Left lung (tissue), 10 donors: ENCODE results near the gene POLR2E. TPM values are rescaled to one million over a fixed set of nuclear protein-coding genes. Genes with fewer than 3 reads are reported as not detected.

Experiments used
- ATAC-seq: fragments of 200-7000 bp; cut with Tn5 transposase; one replicate; pipeline ENCODE4 v1.9.1; 2020; ENCODE audit warnings: moderate library complexity
- DNase-seq, 4 donors: peaks; one replicate each; pipeline ENCODE4 v3.0.0-alpha.2; 2013 to 2020
- H3K27ac ChIP-seq, 2 donors: fragments of 200-600 bp; sonication (generic) in 1 of 2; one replicate each; pipeline versions ENCODE4 v1.5.0 to v1.8.0; 2020 to 2021
- H3K27me3 ChIP-seq, 2 donors: fragments of 200-600 bp; sonication (generic) in 1 of 2; one replicate each; pipeline versions ENCODE4 v1.5.0 to v1.8.0; 2020 to 2021
- H3K36me3 ChIP-seq, 2 donors: fragments of 200-600 bp; sonication (generic) in 1 of 2; one replicate each; pipeline versions ENCODE4 v1.5.0 to v1.8.0; 2020 to 2021
- H3K4me1 ChIP-seq, 2 donors: fragments of 200-600 bp; one replicate each; pipeline ENCODE4 v1.8.0; 2021
- H3K4me3 ChIP-seq, 2 donors: fragments of 200-600 bp; sonication (generic) in 1 of 2; one replicate each; pipeline versions ENCODE4 v1.5.0 to v1.8.0; 2020 to 2021; ENCODE audit warnings: mild to moderate bottlenecking in 1 of 2
- H3K9me3 ChIP-seq, 2 donors: fragments of 200-600 bp; sonication (generic) in 1 of 2; one replicate each; pipeline versions ENCODE4 v1.5.0 to v1.8.0; 2020 to 2021
- intact Hi-C, 2 donors: fragments of 100-400 bp; cut with DNase I; formaldehyde crosslinking; loops; one replicate each; pipeline versions ENCODE4 v1.11.2 to v1.14.2; 2022
- polyA plus RNA-seq, 6 donors: library from polyadenylated mRNA; unstranded; fragments of 120-200 nt; gene quantifications; one replicate each; pipeline ENCODE4 v1.2.1, GENCODE V29; 2013; ENCODE audit not compliant: insufficient read length in 6 of 6
- total RNA-seq, 2 donors: library from RNA; stranded (reverse); fragmentation: NEBNext Ultra II Directional; extraction: Animal tissue kit (Norgen Biotek cat#: 25700); gene quantifications; one replicate each; pipeline ENCODE4 v1.2.1, GENCODE V29; 2021
- TF ChIP-seq, protein P1 (sequence below), 2 donors: fragments of 200-600 bp; sonication (generic) in 1 of 2; IDR thresholded peaks; one replicate each; pipeline versions ENCODE4 v1.5.0 to v1.8.0; 2021; ENCODE audit warnings: antibody characterized with exemption in 2 of 2
- donor health status: DM: no; HTN: yes; CAD: no.
- donor health status: DM: no; HTN: no; CAD: no.

POLR2E gene
- total and polyA plus RNA-seq, 8 donors: 120 to 160 (median 139) TPM

DNA sequence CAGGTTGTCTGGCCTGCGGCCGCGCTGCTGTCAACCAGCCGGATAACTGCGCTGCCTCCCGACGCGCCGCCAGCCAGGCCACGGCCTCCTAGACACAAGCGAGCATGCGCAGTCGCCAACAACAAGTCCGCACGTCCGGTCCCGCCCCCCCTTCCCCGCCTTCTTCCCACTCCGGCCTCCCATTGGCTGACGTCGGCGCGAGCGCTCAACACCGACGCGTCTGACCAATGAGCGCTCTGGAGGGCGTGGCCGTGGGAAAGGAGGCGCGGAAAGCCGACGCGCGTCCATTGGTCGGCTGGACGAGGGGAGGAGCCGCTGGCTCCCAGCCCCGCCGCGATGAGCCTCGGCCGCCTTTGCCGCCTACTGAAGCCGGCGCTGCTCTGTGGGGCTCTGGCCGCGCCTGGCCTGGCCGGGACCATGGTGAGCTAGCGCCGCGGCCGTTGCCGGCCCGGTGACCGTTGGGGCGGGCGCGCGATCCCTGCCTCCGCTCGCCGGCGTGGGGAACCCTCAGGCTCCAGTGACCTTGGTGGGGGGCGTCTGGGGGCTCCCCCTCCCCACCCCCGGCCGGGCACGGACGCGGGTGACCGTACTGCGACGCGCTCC is 8.6 kb upstream of the POLR2E start, which contains the start of gene GPX4:
TSS of gene GPX4 (plus strand) at position 287 of the 603 bp plus-strand sequence. CDS start at position 337, 50 bp downstream.
- Histone ChIP-seq H3K9me3 (peaks cover 0 to 1% of the 10 kb centered on the region in 2 donors), H3K4me1 (peaks cover 46 to 90% of the 10 kb centered on the region in 2 donors), H3K4me3 (peak within 1 kb of the TSS; percentile 62 to 71), H3K36me3 (peaks cover 0 to 31% of the 10 kb centered on the region in 2 donors), H3K27me3 (no peaks in the 10 kb centered on the region), H3K27ac (peak within 1 kb of the TSS; percentile 95 to 97)
- TF ChIP-seq, protein P1, sequence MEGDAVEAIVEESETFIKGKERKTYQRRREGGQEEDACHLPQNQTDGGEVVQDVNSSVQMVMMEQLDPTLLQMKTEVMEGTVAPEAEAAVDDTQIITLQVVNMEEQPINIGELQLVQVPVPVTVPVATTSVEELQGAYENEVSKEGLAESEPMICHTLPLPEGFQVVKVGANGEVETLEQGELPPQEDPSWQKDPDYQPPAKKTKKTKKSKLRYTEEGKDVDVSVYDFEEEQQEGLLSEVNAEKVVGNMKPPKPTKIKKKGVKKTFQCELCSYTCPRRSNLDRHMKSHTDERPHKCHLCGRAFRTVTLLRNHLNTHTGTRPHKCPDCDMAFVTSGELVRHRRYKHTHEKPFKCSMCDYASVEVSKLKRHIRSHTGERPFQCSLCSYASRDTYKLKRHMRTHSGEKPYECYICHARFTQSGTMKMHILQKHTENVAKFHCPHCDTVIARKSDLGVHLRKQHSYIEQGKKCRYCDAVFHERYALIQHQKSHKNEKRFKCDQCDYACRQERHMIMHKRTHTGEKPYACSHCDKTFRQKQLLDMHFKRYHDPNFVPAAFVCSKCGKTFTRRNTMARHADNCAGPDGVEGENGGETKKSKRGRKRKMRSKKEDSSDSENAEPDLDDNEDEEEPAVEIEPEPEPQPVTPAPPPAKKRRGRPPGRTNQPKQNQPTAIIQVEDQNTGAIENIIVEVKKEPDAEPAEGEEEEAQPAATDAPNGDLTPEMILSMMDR (IDR thresholded peaks at IDR 0.05): no peak
- DNase-seq (peak; percentile 97 to 100 (median 100)), ATAC-seq (peak; percentile 79)
- intact Hi-C loops: no loop called here

DNA sequence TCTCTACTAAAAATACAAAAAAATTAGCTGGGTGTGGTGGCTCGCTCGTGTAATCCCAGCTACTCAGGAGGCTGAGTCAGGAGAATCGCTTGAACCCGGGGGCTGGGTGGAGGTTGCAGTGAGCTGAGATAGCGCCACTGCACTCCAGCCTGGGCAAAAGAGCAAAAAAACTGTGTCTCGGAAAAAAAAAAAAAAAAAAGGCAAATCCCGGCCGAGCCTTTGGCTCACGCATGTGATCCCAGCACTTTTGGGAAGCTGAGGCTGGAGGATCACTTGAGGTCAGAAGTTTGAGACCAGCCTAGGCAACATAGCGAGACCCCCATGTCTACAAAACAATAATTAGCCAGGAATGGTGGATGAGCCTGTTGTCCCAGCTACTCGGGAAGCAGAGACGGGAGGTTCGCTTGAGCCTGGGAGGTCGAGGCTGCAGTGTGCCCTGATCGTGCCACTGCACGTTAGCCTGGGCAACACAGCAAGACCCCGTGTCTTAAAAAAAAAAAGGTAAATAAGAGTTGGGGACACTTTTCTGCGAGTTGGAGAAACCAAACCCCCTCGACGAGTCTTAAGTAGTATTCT is 8.0 kb upstream of the POLR2E start:
- DNase-seq: no peak
- no peak for ATAC-seq
- H3K27me3 ChIP-seq: no peaks in the 10 kb centered on the region
- H3K36me3 ChIP-seq: peaks cover 0 to 25% of the 10 kb centered on the region in 2 donors
- peaks cover 50 to 91% of the 10 kb centered on the region in 2 donors for H3K4me1 ChIP-seq
- peaks cover 0 to 1% of the 10 kb centered on the region in 2 donors for H3K9me3 ChIP-seq
- TF ChIP-seq, protein P1 (IDR thresholded peaks at IDR 0.05): no peak
- intact Hi-C loops: no loop called here
- H3K4me3 ChIP-seq: peak overlapping the region; percentile 7 to 71
- peak overlapping the region; percentile 93 to 97 for H3K27ac ChIP-seq

DNA sequence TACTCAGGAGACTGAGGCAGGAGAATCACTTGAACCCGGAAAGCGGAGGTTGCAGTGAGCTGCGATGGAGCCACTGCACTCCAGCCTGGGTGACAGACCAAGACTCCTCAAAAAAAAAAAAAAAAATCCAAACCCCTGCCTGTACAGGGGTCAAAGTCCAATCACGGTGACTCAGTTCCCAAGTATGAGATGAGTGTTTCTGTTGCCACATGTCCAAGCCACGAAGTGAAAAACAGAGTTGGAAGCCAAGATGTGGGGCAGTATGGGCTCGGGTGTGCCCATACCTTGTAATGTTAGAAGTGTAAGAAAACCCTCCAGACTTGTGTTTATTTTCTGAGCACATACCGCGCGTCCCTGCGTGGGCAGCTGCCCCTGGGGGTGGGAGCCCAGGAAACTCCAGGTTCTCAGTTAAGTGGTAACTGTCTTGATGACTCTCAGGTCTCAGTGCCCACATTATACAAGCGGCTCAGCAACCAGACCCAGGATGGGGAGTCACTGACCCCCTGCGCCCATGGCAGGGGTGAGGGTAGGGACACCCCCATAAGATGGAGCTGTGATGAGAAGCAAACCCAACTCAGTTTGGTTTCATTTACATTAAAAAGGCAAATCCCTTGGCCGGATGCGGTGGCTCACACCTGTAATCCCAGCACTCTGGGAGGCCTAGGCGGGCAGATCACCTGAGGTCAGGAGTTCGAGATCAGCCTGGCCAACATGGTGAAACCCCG is 7.4 kb upstream of the POLR2E start:
- intact Hi-C loops: no loop called here
- H3K9me3 ChIP-seq: peaks cover 0 to 1% of the 10 kb centered on the region in 2 donors
- peak in 2 of 4 donors; percentile 42 to 71 for DNase-seq
- no peaks in the 10 kb centered on the region for H3K27me3 ChIP-seq
- ATAC-seq: peak; percentile 7
- H3K36me3 ChIP-seq: peaks cover 0 to 18% of the 10 kb centered on the region in 2 donors
- peak overlapping the region; percentile 93 to 97 for H3K27ac ChIP-seq
- TF ChIP-seq, protein P1 (IDR thresholded peaks at IDR 0.05): no peak
- peak overlapping the region in 1 of 2 donors; percentile 20 for H3K4me3 ChIP-seq
- H3K4me1 ChIP-seq: peaks cover 50 to 91% of the 10 kb centered on the region in 2 donors

DNA sequence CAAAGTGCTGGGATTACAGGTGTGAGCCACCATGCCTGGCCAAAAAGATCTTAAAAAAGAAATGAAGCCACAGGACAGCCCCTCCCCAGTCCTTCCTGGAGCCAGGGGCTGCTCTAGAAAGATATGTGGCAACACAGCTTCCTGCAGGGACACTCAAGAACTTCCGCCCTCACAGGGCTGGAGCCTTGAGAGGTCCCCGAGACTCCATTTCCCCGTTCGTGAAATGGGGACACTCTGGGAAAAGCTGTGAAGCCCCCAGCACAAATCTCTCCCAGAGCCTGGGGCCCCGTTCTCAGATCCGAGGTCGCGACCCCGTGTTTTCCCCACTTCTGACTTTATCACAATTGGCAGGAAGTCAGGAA is 6.1 kb upstream of the POLR2E start:
- peaks cover 0 to 1% of the 10 kb centered on the region in 2 donors for H3K9me3 ChIP-seq
- H3K4me3 ChIP-seq: peak overlapping the region in 1 of 2 donors; percentile 20
- peaks cover 0 to 6% of the 10 kb centered on the region in 2 donors for H3K36me3 ChIP-seq
- H3K27ac ChIP-seq: peak overlapping the region; percentile 93 to 97
- TF ChIP-seq, protein P1 (IDR thresholded peaks at IDR 0.05): no peak
- no peaks in the 10 kb centered on the region for H3K27me3 ChIP-seq
- ATAC-seq (no peak), DNase-seq (peak in 1 of 4 donors; percentile 75)
- intact Hi-C loops: no loop called here
- peaks cover 46 to 84% of the 10 kb centered on the region in 2 donors for H3K4me1 ChIP-seq
